Trophoblast cell (in vitro differentiated cells and primary cell): ENCODE measurements around the gene OPCML.

ENCODE experiments used
- DNase-seq, 2 donors: peaks; one replicate each; pipeline ENCODE4 v3.0.0-alpha.2; 2016
- H2AFZ ChIP-seq: 2 replicates; pipeline ENCODE4 v1.6.1; 2013; ENCODE audit warnings: low read length, moderate library complexity, mild to moderate bottlenecking; ENCODE audit not compliant: insufficient read depth, poor library complexity
- H2AK5ac ChIP-seq: 2 replicates; pipeline ENCODE4 v1.6.1; 2013; ENCODE audit warnings: mild to moderate bottlenecking, low read length
- H2BK120ac ChIP-seq: 2 replicates; pipeline ENCODE4 v1.6.1; 2013; ENCODE audit warnings: low read length, mild to moderate bottlenecking, moderate library complexity; ENCODE audit not compliant: insufficient read depth, poor library complexity
- H2BK12ac ChIP-seq: 2 replicates; pipeline ENCODE4 v1.6.1; 2013; ENCODE audit warnings: mild to moderate bottlenecking, low read length, moderate library complexity
- H2BK5ac ChIP-seq: 2 replicates; pipeline ENCODE4 v1.6.1; 2013; ENCODE audit warnings: low read length, low read depth, moderate library complexity, mild to moderate bottlenecking; ENCODE audit not compliant: poor library complexity
- H3K14ac ChIP-seq: 2 replicates; pipeline ENCODE4 v1.6.1; 2013; ENCODE audit warnings: mild to moderate bottlenecking, low read length
- H3K18ac ChIP-seq: 2 replicates; pipeline ENCODE4 v1.6.1; 2013; ENCODE audit warnings: mild to moderate bottlenecking, low read length
- H3K23ac ChIP-seq: 2 replicates; pipeline ENCODE4 v1.6.1; 2013; ENCODE audit warnings: low read length
- H3K27ac ChIP-seq: 2 replicates; pipeline ENCODE4 v1.5.1; 2013; ENCODE audit warnings: low read depth, mild to moderate bottlenecking, inconsistent platforms, low read length, moderate library complexity
- H3K27me3 ChIP-seq: 2 replicates; pipeline ENCODE4 v1.6.1; 2013; ENCODE audit warnings: inconsistent platforms, mild to moderate bottlenecking, low read length, moderate library complexity; ENCODE audit not compliant: insufficient read depth
- H3K36me3 ChIP-seq, 2 experiments: 1 replicate in 1 of 2; 2 replicates in 1 of 2; pipeline ENCODE4 v1.6.1; 2013; ENCODE audit warnings: low read length in 2 of 2, mild to moderate bottlenecking in 2 of 2, moderate library complexity in 1 of 2; ENCODE audit not compliant: insufficient read depth in 2 of 2, control insufficient read depth in 1 of 2
- H3K4ac ChIP-seq: 2 replicates; pipeline ENCODE4 v1.6.1; 2013; ENCODE audit warnings: low read depth, mild to moderate bottlenecking, low read length, moderate library complexity
- H3K4me1 ChIP-seq, 2 experiments: 1 replicate in 1 of 2; 2 replicates in 1 of 2; pipeline ENCODE4 v1.6.1; 2013; ENCODE audit warnings: low read length in 2 of 2, mild to moderate bottlenecking in 2 of 2, moderate library complexity in 1 of 2; ENCODE audit not compliant: insufficient read depth in 2 of 2, control insufficient read depth in 1 of 2
- H3K4me2 ChIP-seq: 2 replicates; pipeline ENCODE4 v1.6.1; 2013; ENCODE audit warnings: inconsistent platforms, mild to moderate bottlenecking, low read length, moderate library complexity
- H3K4me3 ChIP-seq: 2 replicates; pipeline ENCODE4 v1.5.1; 2013; ENCODE audit warnings: mild to moderate bottlenecking, low read depth, low read length, inconsistent platforms
- H3K79me1 ChIP-seq: one replicate; pipeline ENCODE4 v1.6.1; 2013; ENCODE audit warnings: low read length
- H3K79me2 ChIP-seq: 2 replicates; pipeline ENCODE4 v1.6.1; 2013; ENCODE audit warnings: low read length, mild to moderate bottlenecking; ENCODE audit not compliant: control insufficient read depth, insufficient read depth, poor library complexity
- H3K9ac ChIP-seq: 2 replicates; pipeline ENCODE4 v1.6.1; 2013; ENCODE audit warnings: mild to moderate bottlenecking, low read length
- H3K9me3 ChIP-seq: 2 replicates; pipeline ENCODE4 v1.6.1; 2013; ENCODE audit warnings: low read depth, mild to moderate bottlenecking, control low read depth, inconsistent platforms, low read length; ENCODE audit not compliant: insufficient read depth
- H4K12ac ChIP-seq: 2 replicates; pipeline ENCODE4 v1.6.1; 2013; ENCODE audit warnings: low read depth, mild to moderate bottlenecking, low read length, moderate library complexity
- H4K8ac ChIP-seq: 2 replicates; pipeline ENCODE4 v1.6.1; 2013; ENCODE audit warnings: low read depth, mild to moderate bottlenecking, low read length, moderate library complexity
- H4K91ac ChIP-seq: one replicate; pipeline ENCODE4 v1.6.1; 2013; ENCODE audit warnings: low read depth, mild to moderate bottlenecking, low read length, moderate library complexity
- WGBS: extraction: QIAGEN DNeasy Blood & Tissue Kit; methylation state at CpG from one replicate; pipeline ENCODE4 v1.1.7; 2013; ENCODE audit warnings: missing lambda C conversion rate; ENCODE audit not compliant: insufficient read length, insufficient coverage; ENCODE audit errors: extremely low coverage; 5-methylcytosine and 5-hydroxymethylcytosine counted together

Gene OPCML

DNA sequence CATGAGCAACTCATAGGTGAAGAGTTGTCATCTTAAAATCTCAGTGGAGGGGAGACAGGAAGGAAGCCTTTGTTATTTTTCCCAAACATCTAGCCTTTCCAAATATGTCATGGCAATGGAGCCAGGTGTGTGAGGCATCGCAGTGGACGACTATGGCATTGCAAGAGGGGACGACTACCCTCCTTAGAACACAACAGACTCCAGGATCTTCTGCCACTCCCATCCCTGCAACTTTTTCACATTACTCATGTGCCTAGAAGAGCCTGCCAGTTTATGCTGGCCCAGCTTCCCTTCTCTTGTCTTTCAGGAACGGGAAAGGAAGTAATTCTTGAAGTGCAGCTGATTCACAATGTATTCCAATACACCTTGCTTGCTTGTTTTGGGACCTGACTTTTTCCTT, 1008.4 kb downstream of the OPCML start:
- Histone ChIP-seq H2AK5ac (no peak overlapping the region), H3K9me3 (no peaks in the 10 kb centered on the region), H3K79me2 (no peaks in the 10 kb centered on the region), H3K27me3 (no peaks in the 10 kb centered on the region), H3K4me3 (no peak overlapping the region), H3K4ac (no peak overlapping the region), H4K8ac (no peak overlapping the region), H3K4me2 (no peak overlapping the region), H3K14ac (no peak overlapping the region), H4K12ac (no peak overlapping the region), H3K18ac (no peak overlapping the region), H3K27ac (no peak overlapping the region), H2BK120ac (no peak overlapping the region), H3K9ac (no peak overlapping the region), H3K4me1 (no peaks in the 10 kb centered on the region), H2BK5ac (no peak overlapping the region), H2AFZ (no peak overlapping the region), H3K36me3 (no peaks in the 10 kb centered on the region), H3K79me1 (no peaks in the 10 kb centered on the region), H4K91ac (no peak overlapping the region), H2BK12ac (no peak overlapping the region), H3K23ac (no peak overlapping the region)
- no CpG with 5 or more reads among the region's 4 CpGs for WGBS
- no peak for DNase-seq

DNA sequence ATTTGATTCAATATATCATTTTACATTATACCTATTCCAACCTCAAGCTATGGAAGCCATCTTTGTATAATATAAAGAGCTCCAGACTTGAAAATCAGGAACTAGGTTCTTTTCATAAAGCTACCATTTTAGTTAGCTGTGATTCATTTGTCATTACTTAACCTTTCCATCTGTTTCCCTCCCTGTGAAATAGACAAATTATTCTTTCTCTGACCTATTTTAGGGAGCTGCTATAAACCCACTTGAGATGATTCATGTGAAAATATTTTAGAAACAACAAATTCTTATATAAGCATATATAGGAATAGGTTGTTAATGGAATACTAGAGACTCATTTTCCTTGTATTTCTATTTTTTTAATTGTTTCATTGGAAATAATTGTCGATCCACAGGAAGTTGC, 1012.1 kb downstream of the OPCML start:
- Histone ChIP-seq H3K4me1 (no peaks in the 10 kb centered on the region), H2AFZ (no peak overlapping the region), H3K79me2 (no peaks in the 10 kb centered on the region), H3K36me3 (no peaks in the 10 kb centered on the region), H2BK12ac (no peak overlapping the region), H4K91ac (no peak overlapping the region), H3K4ac (no peak overlapping the region), H3K4me2 (no peak overlapping the region), H2BK120ac (no peak overlapping the region), H3K27ac (no peak overlapping the region), H3K9ac (no peak overlapping the region), H3K18ac (no peak overlapping the region), H4K8ac (no peak overlapping the region), H3K27me3 (no peaks in the 10 kb centered on the region), H3K14ac (no peak overlapping the region), H2BK5ac (no peak overlapping the region), H2AK5ac (no peak overlapping the region), H3K4me3 (no peak overlapping the region), H4K12ac (no peak overlapping the region), H3K79me1 (no peaks in the 10 kb centered on the region), H3K9me3 (no peaks in the 10 kb centered on the region), H3K23ac (no peak overlapping the region)
- WGBS = no CpG with 5 or more reads among the region's 1 CpG
- no peak for DNase-seq

DNA sequence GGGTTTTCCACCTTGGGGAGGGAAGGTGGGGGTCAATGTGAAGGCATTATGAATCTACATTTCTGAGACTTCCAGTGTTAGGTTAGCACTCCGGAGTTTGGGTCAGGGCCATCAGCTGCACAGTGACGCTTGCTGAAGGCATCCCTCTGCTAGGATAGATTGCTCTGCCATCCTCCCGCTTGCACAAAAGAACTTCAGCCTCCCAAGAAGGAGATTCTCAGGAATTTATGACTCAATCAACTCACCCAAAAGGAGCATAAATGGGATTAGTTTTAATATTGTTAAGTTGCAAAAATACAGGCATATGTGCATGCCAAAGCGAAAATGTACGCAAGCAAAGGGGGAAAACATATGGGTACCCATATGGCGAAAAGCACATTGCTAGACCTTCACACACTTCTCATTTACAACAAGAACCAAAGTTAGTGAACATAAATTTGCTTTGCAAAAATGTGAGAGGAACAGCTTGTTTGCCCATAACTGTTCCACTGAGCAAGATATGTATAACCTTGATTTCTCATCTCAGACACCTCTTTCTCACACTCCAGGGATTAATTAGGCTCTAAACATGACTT, 1013.0 kb downstream of the OPCML start:
- no peaks in the 10 kb centered on the region for H3K27me3 ChIP-seq
- H3K27ac ChIP-seq = no peak overlapping the region
- no peak overlapping the region for H4K91ac ChIP-seq
- no peak overlapping the region for H3K18ac ChIP-seq
- no peak overlapping the region for H2BK120ac ChIP-seq
- H4K8ac ChIP-seq = no peak overlapping the region
- H2AK5ac ChIP-seq = no peak overlapping the region
- no peak overlapping the region for H2AFZ ChIP-seq
- no peaks in the 10 kb centered on the region for H3K79me2 ChIP-seq
- no peak overlapping the region for H2BK5ac ChIP-seq
- no peak overlapping the region for H3K4me2 ChIP-seq
- H3K23ac ChIP-seq = no peak overlapping the region
- no peaks in the 10 kb centered on the region for H3K9me3 ChIP-seq
- no peaks in the 10 kb centered on the region for H3K79me1 ChIP-seq
- no peak overlapping the region for H3K9ac ChIP-seq
- DNase-seq = no peak
- no peaks in the 10 kb centered on the region for H3K36me3 ChIP-seq
- H3K4me1 ChIP-seq = no peaks in the 10 kb centered on the region
- H4K12ac ChIP-seq = no peak overlapping the region
- no peak overlapping the region for H3K4ac ChIP-seq
- H3K14ac ChIP-seq = no peak overlapping the region
- no CpG with 5 or more reads among the region's 6 CpGs for WGBS
- H3K4me3 ChIP-seq = no peak overlapping the region
- no peak overlapping the region for H2BK12ac ChIP-seq

DNA sequence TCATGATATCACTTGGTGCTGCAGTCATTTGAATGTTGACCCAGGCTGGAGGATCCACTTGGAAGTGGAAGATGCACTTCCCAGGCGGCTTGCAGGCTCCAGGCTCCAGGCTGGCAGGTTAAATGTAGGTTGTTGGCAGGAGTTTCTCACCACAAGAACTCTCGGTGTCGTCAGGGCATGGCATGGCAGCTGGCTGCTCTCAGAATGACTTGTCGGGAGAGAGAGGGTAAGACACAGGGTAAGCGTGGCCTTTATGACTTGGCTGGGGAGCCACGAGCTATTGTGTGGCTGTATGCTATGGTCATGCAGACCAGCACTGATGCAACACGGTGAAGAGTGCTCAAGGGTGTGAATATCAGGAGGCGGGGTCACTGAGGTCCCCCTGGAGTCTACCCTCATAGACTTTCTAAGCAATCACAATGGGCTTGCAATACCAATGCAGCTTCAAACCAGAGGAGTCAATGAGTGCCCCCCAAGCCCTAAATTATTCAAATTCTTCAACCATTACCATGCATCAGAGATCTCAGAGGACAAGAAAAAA, 1027.7 kb downstream of the OPCML start:
- WGBS = no CpG with 5 or more reads among the region's 8 CpGs

More for the DNA sequence above, 1027.7 kb downstream of the OPCML start:
- H3K27me3 ChIP-seq = no peaks in the 10 kb centered on the region
- no peak overlapping the region for H3K4me2 ChIP-seq
- no peak overlapping the region for H4K12ac ChIP-seq
- no peak overlapping the region for H4K91ac ChIP-seq
- H3K18ac ChIP-seq = no peak overlapping the region
- peaks cover 2% of the 10 kb centered on the region for H3K9me3 ChIP-seq
- H3K36me3 ChIP-seq = no peaks in the 10 kb centered on the region
- no peak overlapping the region for H2AK5ac ChIP-seq
- no peak overlapping the region for H3K23ac ChIP-seq
- no peak for DNase-seq
- H3K4ac ChIP-seq = no peak overlapping the region
- no peak overlapping the region for H2BK5ac ChIP-seq
- H3K4me1 ChIP-seq = no peaks in the 10 kb centered on the region
- no peak overlapping the region for H3K4me3 ChIP-seq
- H3K14ac ChIP-seq = no peak overlapping the region
- no peak overlapping the region for H4K8ac ChIP-seq
- H3K79me1 ChIP-seq = no peaks in the 10 kb centered on the region
- no peak overlapping the region for H3K27ac ChIP-seq
- H2BK120ac ChIP-seq = no peak overlapping the region
- no peak overlapping the region for H2AFZ ChIP-seq
- H3K79me2 ChIP-seq = no peaks in the 10 kb centered on the region
- no peak overlapping the region for H3K9ac ChIP-seq
- H2BK12ac ChIP-seq = no peak overlapping the region
